GM18858 (cell line): ENCODE results near the gene AKAP12.
"Not testable (repeated sequence)": the region's sequence is repeated elsewhere in the genome, so short reads cannot be mapped to it uniquely, and the experiment has no call there.

ENCODE experiments used
- ATAC-seq: cut with Tn5 transposase; IDR thresholded peaks from one replicate; pipeline ENCODE4 v1.9.1; 2021; ENCODE audit not compliant: unreplicated experiment

The AKAP12 gene

DNA sequence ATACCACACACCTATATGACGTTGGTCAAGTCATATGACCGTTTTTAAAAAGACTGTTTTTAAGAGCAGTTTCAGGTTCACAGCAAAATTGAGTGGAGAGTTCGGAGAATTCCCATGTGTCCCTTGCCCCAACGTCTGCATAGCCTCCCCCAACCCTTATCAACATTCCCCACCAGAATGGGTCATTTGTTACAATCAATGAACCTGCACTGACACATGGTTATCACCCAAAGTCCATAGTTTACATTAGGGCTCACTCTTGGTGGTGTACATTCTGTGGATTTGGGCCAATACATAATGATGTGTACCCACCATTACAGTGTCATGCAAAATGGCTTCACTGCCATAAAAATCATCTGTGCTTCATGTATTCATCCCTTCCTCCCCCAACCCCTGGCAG, 99.6 kb downstream of the AKAP12 start:
- no peak for ATAC-seq

DNA sequence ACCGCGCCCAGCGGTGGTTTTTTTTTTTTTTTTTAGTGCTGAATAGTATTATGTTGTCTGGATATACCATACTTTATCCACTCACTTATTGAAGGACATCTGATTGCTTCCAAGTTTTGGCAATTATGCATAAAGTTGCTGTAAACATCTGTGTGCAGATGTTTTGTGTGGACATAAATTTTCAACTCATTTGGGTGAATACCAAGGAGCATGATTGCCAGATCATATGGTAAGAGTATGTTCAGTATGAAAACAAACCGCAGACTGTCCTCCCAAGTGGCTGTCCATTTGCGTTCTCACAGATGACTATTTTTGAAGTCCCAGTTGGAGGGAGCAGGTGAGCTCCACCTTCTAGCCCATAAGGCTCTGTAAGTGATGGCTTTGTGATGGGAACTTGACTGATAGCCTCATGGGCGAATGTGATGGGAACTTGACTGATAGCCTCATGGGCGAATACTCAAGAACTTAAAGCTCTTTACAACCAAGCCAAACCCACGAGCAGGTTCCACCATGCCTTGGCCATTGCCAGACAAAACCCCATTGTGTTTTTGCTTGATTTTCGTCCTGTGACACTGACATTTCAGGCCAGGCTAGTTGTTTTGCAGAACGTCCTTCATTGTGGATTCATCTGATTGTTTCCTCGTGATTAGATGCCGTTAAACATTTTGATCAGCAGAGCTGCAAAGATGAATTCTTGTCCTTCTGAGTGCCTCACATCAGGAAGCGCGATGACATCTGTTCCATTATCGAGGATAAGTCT, 100.6 kb downstream of the AKAP12 start:
- ATAC-seq, result no peak

DNA sequence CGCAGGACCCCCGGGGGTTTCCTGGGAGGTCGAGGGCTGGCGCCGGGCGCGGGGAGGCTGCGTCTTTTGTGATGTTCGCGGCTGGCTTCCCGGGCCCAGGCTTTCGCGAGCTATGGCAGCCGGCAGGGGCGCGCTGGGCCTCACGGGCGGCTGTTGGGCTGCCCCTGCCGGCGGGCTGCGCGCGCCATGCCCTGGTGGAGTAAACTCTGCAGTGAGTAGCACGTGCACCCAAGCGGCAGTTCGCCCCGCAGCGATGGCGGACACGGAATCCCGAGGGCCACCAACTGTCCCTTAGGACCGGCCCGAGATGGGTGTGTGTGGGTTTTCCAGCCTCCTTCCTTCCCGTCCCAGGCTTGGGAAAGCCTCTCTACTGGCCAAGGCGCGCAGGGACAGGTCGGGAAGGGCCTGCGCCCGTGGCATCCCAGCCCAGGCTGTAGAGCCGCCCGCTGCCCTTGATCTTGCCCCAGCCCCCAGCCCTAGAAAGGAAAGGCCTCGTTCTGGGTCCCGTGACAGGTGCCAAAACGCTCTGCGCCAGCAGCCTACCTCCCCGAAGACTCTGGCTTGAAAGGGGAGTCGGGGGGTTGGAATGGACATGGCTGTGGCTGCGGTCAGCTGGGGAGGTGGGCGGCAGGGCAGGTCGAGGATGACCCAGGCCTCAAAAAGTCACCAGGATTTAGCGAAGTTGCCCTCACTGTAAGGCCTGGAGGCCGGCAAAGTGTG, 101.9 kb downstream of the AKAP12 start:
- ATAC-seq, result no peak

DNA sequence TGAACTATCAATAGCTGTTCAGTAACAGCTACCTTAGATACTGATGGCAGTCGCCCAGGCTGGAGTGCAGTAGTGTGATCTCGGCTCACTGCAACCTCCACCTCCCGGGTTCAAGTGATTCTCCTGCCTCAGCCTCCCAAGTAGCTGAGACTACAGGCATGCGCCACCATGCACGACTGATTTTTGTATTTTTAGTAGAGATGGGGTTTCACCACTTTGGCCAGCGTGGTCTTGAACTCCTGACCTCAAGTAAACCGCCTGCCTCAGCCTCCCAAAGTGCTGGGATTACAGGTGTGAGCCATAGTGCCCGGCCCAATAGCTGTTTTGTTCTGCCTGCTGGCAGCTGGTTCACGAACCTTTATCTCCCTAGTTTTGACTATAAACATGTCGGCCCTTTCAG, 103.0 kb downstream of the AKAP12 start:
- not testable (repeated sequence) for ATAC-seq

DNA sequence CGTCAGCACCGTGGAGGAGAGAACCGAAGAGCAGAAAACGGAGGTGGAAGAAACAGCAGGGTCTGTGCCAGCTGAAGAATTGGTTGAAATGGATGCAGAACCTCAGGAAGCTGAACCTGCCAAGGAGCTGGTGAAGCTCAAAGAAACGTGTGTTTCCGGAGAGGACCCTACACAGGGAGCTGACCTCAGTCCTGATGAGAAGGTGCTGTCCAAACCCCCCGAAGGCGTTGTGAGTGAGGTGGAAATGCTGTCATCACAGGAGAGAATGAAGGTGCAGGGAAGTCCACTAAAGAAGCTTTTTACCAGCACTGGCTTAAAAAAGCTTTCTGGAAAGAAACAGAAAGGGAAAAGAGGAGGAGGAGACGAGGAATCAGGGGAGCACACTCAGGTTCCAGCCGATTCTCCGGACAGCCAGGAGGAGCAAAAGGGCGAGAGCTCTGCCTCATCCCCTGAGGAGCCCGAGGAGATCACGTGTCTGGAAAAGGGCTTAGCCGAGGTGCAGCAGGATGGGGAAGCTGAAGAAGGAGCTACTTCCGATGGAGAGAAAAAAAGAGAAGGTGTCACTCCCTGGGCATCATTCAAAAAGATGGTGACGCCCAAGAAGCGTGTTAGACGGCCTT, 110.0 kb downstream of the AKAP12 start:
- ATAC-seq, result no peak

DNA sequence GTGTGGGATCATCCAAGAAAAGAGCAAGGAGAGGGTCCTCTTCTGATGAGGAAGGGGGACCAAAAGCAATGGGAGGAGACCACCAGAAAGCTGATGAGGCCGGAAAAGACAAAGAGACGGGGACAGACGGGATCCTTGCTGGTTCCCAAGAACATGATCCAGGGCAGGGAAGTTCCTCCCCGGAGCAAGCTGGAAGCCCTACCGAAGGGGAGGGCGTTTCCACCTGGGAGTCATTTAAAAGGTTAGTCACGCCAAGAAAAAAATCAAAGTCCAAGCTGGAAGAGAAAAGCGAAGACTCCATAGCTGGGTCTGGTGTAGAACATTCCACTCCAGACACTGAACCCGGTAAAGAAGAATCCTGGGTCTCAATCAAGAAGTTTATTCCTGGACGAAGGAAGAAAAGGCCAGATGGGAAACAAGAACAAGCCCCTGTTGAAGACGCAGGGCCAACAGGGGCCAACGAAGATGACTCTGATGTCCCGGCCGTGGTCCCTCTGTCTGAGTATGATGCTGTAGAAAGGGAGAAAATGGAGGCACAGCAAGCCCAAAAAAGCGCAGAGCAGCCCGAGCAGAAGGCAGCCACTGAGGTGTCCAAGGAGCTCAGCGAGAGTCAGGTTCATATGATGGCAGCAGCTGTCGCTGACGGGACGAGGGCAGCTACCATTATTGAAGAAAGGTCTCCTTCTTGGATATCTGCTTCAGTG, 110.8 kb downstream of the AKAP12 start:
- ATAC-seq, result no peak

DNA sequence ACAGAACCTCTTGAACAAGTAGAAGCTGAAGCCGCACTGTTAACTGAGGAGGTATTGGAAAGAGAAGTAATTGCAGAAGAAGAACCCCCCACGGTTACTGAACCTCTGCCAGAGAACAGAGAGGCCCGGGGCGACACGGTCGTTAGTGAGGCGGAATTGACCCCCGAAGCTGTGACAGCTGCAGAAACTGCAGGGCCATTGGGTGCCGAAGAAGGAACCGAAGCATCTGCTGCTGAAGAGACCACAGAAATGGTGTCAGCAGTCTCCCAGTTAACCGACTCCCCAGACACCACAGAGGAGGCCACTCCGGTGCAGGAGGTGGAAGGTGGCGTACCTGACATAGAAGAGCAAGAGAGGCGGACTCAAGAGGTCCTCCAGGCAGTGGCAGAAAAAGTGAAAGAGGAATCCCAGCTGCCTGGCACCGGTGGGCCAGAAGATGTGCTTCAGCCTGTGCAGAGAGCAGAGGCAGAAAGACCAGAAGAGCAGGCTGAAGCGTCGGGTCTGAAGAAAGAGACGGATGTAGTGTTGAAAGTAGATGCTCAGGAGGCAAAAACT, 111.5 kb downstream of the AKAP12 start:
- no peak for ATAC-seq

DNA sequence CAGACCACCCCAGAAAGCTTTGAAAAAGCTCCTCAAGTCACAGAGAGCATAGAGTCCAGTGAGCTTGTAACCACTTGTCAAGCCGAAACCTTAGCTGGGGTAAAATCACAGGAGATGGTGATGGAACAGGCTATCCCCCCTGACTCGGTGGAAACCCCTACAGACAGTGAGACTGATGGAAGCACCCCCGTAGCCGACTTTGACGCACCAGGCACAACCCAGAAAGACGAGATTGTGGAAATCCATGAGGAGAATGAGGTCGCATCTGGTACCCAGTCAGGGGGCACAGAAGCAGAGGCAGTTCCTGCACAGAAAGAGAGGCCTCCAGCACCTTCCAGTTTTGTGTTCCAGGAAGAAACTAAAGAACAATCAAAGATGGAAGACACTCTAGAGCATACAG, 112.0 kb downstream of the AKAP12 start:
- no peak for ATAC-seq

DNA sequence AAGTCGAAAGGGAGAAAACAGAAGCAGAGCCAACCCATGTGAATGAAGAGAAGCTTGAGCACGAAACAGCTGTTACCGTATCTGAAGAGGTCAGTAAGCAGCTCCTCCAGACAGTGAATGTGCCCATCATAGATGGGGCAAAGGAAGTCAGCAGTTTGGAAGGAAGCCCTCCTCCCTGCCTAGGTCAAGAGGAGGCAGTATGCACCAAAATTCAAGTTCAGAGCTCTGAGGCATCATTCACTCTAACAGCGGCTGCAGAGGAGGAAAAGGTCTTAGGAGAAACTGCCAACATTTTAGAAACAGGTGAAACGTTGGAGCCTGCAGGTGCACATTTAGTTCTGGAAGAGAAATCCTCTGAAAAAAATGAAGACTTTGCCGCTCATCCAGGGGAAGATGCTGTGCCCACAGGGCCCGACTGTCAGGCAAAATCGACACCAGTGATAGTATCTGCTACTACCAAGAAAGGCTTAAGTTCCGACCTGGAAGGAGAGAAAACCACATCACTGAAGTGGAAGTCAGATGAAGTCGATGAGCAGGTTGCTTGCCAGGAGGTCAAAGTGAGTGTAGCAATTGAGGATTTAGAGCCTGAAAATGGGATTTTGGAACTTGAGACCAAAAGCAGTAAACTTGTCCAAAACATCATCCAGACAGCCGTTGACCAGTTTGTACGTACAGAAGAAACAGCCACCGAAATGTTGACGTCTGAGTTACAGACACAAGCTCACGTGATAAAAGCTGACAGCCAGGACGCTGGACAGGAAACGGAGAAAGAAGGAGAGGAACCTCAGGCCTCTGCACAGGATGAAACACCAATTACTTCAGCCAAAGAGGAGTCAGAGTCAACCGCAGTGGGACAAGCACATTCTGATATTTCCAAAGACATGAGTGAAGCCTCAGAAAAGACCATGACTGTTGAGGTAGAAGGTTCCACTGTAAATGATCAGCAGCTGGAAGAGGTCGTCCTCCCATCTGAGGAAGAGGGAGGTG, 112.9 kb downstream of the AKAP12 start:
- ATAC-seq, result no peak

DNA sequence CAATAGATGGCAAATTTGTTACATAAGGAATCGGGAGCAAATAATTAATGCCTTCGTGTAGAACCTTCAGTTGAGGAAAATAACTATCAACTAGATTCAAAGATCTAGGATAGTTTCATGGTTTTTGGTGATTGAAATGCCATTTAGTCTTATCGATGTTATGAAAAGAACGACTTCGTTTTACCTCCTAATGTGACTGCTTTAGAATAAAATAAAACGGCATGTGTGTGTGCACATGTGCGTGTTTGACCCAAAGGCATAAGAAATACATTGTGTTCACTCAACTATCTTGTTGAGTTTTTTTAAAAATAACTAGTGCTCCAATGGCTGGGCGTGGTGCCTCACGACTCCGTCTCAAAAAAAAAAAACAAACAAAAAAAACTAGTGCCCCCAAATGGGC, 114.0 kb downstream of the AKAP12 start:
- no peak for ATAC-seq

DNA sequence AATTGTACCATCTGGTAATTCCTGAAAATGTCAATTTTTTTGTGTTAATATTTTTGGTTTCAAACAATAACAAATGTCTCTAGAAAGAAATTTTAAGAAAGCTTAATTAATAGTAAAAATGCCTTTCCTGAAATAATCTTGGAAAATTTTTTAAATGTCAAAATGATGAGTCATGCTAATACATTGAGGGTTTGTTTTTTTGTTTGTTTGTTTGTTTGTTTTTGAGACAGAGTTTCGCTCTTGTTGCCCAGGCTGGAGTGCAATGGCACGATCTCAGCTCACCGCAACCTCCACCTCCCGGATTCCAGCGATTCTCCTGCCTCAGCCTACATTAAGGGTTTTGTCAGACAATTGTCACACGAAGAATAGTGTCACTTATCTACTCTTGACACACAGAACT, 117.2 kb downstream of the AKAP12 start:
- not testable (repeated sequence) for ATAC-seq

DNA sequence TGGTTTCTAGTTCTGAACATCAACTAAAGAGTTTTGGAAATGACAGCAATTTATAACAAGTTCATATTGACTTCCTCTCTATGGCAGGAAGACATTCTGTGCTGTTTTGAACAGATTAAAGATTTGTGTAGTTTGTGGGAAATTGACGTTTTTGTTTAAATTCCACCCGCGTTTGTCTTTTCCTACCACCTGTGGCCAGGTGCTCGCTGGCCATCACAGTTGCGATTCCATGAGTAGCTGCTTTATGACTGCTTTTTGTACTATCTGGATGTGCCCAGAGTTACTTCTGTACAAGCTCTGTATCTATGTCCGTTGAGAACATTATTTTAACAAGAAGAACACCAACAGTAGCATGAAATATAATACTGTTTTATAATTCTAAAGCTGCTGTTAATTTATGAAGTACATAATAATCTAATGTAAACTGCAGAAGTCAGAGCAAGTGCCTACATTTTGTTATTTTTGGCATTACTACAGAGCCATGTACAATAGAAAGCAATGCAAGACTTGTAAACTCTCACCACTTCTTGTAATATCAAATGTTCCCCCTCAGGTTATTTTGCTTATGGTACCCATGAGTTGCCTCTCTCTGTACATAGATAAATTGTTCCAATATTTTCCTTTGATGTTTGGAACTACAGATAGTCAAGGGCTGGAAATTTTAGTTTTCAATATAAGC, 118.1 kb downstream of the AKAP12 start:
- no peak for ATAC-seq

DNA sequence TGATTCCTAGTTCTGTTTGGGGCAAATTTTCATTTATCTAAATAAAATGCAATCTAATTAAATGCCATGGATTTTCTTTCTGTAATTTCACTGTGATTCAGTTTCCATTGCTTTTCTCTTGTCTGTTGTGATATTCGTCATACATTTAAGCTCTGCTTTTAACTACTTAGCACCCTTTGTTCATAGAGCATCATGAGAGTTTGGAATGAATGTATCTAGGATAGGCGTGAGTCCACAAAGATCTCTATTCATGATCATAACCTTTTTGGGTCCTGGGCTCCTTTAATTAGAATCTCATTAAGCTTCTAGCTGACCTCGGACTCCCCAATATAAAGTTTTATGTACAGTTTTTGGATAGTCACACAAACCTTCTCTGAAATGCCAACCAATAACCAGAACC, 118.7 kb downstream of the AKAP12 start:
- no peak for ATAC-seq

DNA sequence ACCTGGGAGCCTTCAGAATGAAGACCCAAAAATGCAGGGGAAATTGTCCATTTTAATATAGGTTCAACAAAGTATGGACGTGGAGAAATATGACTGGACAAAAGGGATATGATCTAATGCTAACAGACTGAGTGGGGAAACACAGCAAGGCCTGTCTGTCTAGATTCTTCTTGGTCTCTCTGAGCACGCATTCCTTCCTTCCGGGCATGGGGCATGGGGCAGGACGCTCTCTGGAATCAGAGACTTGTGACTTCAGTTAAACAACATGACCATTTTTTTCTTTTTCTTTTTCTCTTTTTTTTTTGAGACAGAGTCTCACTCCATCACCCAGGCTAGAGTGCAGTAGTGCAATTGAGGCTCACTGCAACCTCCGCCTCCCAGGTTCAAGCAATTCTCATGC, 119.7 kb downstream of the AKAP12 start:
- ATAC-seq, result no peak

DNA sequence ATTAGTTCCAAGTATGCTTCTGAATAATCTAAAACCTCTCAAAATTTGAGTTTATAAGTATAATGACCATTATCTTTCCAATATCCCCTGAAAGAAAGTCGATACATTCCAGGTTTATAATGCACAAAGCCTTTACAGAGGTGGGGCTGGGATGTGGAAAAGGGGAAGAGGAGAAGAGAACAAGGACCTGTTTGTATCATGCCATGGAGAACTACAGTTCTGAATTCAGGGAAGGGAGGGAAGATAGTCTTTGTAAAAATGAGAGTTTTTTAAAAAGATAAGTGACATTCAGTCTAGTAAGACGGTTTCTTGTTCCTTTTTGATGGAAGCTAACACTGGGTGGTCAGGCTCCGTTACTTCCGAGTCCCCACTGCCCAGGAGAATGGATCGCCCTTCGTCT, 125.5 kb downstream of the AKAP12 start:
- ATAC-seq, result no peak

DNA sequence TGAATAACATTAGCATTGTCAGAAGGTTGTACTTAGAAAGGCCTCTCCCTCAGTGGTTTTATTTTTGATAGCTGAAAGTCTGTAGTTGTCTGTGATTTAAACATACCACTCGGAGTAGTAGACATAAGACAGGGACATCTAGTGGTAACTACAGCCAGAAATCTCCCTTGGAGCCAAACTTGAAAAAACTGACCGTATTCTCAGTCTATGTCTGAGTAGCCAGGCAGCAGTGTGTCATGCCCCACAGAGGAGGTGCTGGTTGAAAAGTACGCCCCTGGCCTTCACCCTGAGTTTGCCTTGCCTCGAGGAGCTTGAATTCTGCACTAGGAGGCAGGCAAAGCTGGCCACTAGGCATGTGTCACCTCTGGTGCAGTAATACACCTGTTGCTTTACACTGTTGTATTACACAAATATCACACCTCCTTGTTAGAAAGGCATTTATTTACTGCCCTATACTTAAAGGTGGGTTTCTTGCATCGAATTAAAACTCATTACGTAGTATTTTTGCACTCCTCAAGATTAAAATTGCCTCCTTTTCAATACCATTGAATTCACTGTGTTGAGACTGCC, 130.8 kb downstream of the AKAP12 start:
- ATAC-seq, result no peak

DNA sequence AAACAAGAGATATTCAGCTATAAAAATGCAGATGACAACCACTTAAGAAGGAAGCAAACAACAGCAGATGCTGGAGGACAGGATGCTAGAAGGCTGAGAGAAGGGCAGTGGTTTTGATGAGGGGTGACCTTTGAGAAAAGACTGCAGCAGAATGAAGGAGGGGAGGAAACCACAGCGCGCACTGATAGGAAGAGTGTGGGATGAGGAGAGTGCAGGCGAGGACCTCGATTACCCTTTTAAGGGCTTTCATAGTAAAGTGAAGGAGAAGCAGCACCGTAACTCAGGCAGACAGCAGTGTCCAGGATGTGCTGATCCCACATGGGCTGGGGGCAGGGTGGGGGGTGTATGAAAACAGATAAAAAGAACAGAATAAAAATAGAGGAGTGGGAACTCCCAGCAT, 132.4 kb downstream of the AKAP12 start:
- ATAC-seq, result no peak

DNA sequence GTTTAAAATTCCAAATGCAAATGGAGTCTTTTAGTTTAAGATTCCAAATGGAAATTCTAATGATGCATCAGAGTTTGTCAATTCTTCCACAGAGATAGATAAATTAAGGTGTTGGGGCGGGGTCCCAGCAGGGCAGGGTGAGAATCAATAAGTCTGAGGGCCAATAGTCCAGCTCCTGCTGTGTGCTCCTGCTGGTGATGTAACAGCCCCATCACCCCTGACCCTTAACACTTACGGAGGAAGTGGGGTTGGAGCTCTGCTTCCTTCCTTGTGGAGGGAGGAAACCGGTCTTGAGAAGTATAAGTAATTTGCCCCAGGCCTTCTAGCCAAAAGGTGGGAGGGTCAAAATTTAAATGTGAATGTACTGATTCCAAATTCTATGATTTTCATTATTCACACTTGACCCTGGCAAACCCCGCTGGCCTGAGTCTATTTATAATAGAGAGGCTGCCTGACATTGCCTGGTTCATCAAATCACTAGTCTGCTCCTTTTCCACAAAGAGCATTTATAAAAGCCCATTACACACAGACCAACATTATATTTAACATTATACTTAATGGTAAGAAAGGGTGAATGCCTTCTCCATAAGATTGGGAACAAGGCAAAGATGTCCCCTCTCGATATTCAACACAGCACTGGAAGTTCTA, 134.4 kb downstream of the AKAP12 start:
- ATAC-seq, result no peak

DNA sequence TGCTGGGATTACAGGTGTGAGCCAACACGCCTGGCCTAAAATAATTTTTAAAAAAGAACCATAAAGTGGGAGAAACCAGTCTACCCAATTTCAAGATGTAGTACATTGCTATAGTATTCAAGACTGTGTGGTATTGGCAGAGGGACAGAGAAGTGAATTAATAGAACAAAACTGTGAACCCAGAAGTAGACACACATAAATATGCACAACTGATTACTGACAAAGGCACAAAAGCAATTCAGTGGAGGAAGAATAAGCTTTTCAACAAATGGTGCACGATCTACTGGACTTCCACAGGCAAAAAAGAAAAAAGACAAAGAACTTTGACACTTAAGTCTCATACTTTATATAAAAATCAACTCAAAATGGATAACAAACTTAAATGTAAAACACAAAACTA, 136.1 kb downstream of the AKAP12 start:
- no peak for ATAC-seq
